GM12878 (cell line): ENCODE results near the gene KPNA3. TPM values are rescaled to one million over a fixed set of nuclear protein-coding genes. Genes with fewer than 3 reads are reported as not detected.

Experiments
- ATAC-seq: fragments of 200-7000 bp; cut with Tn5 transposase; 3 replicates; pipeline ENCODE4 v1.9.1; 2020; ENCODE audit warnings: mild to moderate bottlenecking, moderate library complexity
- BruUV-seq: library from RNA; stranded (reverse); fragments of 400-500 nt; replicated peaks from 2 replicates; lab custom pipeline; 2021; lab: Mats Ljungman, UMichigan
- CTCF ChIA-PET: fragments of 300-600 bp; sonication (Branson Sonifier 250); formaldehyde crosslinking; extraction: SDS; loops from one replicate; lab custom pipeline; 2021; ENCODE audit warnings: inconsistent platforms; lab: Yijun Ruan, JAX
- POLR2A ChIA-PET: fragments of 350-600 bp; formaldehyde crosslinking; extraction: SDS; loops from one replicate; lab custom pipeline; 2021; ENCODE audit warnings: inconsistent platforms; lab: Charles Lee
- RAD21 ChIA-PET: fragments of 300-600 bp; sonication (Branson Sonifier 250); formaldehyde crosslinking; loops from one replicate; lab custom pipeline; 2023; ENCODE audit warnings: antibody characterized with exemption; ENCODE audit not compliant: unreplicated experiment; lab: Charles Lee
- SMC1A ChIA-PET: fragments of 300-600 bp; sonication (Branson Sonifier 250); formaldehyde crosslinking; loops from one replicate; lab custom pipeline; 2023; ENCODE audit not compliant: unreplicated experiment, uncharacterized antibody; lab: Charles Lee
- DNase-seq: peaks from one replicate; pipeline ENCODE4 v3.0.0-alpha.2; 2011; ENCODE audit warnings: low read depth, low spot score
- FAIRE-seq: peaks from 3 replicates; lab custom pipeline; 2011; peaks lifted over from hg19 to GRCh38; lab: Jason Lieb, UNC
- H2AFZ ChIP-seq: 2 replicates; pipeline ENCODE4 v1.6.0; 2011; ENCODE audit warnings: low read depth, low read length, control low read depth; ENCODE audit not compliant: control insufficient read depth
- H3K27ac ChIP-seq: 2 replicates; pipeline ENCODE4 v1.5.1; 2011; ENCODE audit warnings: control low read depth; ENCODE audit not compliant: control insufficient read depth, insufficient read depth
- H3K27me3 ChIP-seq, 2 experiments: replicated peaks in 1 of 2; 2 replicates each; pipeline versions ENCODE4 v1.6.0 to v1.6.1; 2011; ENCODE audit warnings: low read length in 1 of 2; ENCODE audit not compliant: control insufficient read depth in 2 of 2, insufficient read depth in 2 of 2
- H3K36me3 ChIP-seq, 2 experiments: 2 replicates each; pipeline ENCODE4 v1.5.1; 2011; ENCODE audit warnings: low read length in 1 of 2; ENCODE audit not compliant: control insufficient read depth in 2 of 2, insufficient read depth in 2 of 2
- H3K4me1 ChIP-seq: 2 replicates; pipeline ENCODE4 v1.6.1; 2011; ENCODE audit warnings: mild to moderate bottlenecking, low read length, moderate library complexity, mixed read lengths; ENCODE audit not compliant: control insufficient read depth, insufficient read depth
- H3K4me2 ChIP-seq: 2 replicates; pipeline ENCODE4 v1.6.0; 2011; ENCODE audit warnings: control low read depth; ENCODE audit not compliant: control insufficient read depth, insufficient read depth
- H3K4me3 ChIP-seq: fragments of 200-600 bp; sonication (generic); 2 replicates; pipeline ENCODE4 v1.5.1; 2016
- H3K79me2 ChIP-seq: 2 replicates; pipeline ENCODE4 v1.6.0; 2011; ENCODE audit warnings: low read length; ENCODE audit not compliant: control insufficient read depth, insufficient read depth
- H3K9ac ChIP-seq: 2 replicates; pipeline ENCODE4 v1.8.0; 2011; ENCODE audit warnings: low read length, control low read depth, mixed read lengths; ENCODE audit not compliant: control insufficient read depth, insufficient read depth
- H3K9me3 ChIP-seq: replicated peaks from 3 replicates; pipeline ENCODE4 v1.5.1; 2011; ENCODE audit warnings: mild to moderate bottlenecking, low read length; ENCODE audit not compliant: control insufficient read depth, insufficient read depth
- H4K20me1 ChIP-seq: 2 replicates; pipeline ENCODE4 v1.6.0; 2011; ENCODE audit not compliant: control insufficient read depth, insufficient read depth
- FOXK2 ChIP-seq: fragments of 450-650 bp; IDR thresholded peaks from 2 replicates; pipeline ENCODE4 v1.6.1; 2017; ENCODE audit warnings: mild to moderate bottlenecking, moderate library complexity
- HDGF ChIP-seq: fragments of 450-650 bp; IDR thresholded peaks from 2 replicates; pipeline ENCODE4 v1.6.1; 2016; ENCODE audit warnings: antibody characterized with exemption
- IKZF1 ChIP-seq: fragments of 450-650 bp; conservative IDR thresholded peaks from 2 replicates; pipeline ENCODE4 v1.6.1; 2017; ENCODE audit warnings: antibody characterized with exemption, mild to moderate bottlenecking
- NR2C1 ChIP-seq: fragments of 450-650 bp; IDR thresholded peaks from 2 replicates; pipeline ENCODE4 v1.6.1; 2017; ENCODE audit warnings: antibody characterized with exemption, mild to moderate bottlenecking, moderate library complexity
- RCOR1 ChIP-seq: conservative IDR thresholded peaks from 2 replicates; pipeline ENCODE4 v1.6.1; 2012; ENCODE audit warnings: low read depth, low read length, improper control_type of control experiment
- SMC3 ChIP-seq: IDR thresholded peaks from 2 replicates; pipeline ENCODE4 v1.6.1; 2011; ENCODE audit warnings: low read length, improper control_type of control experiment, borderline replicate concordance
- SRF ChIP-seq, 2 experiments: IDR thresholded peaks; 2 replicates each; pipeline ENCODE4 v1.6.1; 2011; ENCODE audit warnings: low read depth in 2 of 2, low read length in 2 of 2, mild to moderate bottlenecking in 1 of 2, moderate library complexity in 1 of 2
- TCF12 ChIP-seq: IDR thresholded peaks from 2 replicates; pipeline ENCODE4 v1.6.1; 2011; ENCODE audit warnings: low read depth, mild to moderate bottlenecking, low read length
- TCF3 ChIP-seq: IDR thresholded peaks from 2 replicates; pipeline ENCODE4 v1.6.1; 2012; ENCODE audit warnings: low read depth, mild to moderate bottlenecking, low read length, borderline replicate concordance; ENCODE audit not compliant: insufficient read depth
- TCF7 ChIP-seq: IDR thresholded peaks from 2 replicates; pipeline ENCODE4 v1.6.1; 2014; ENCODE audit warnings: antibody characterized with exemption, borderline replicate concordance
- ZBED1 ChIP-seq: IDR thresholded peaks from 2 replicates; pipeline ENCODE4 v1.6.1; 2016; ENCODE audit warnings: borderline replicate concordance
- ZNF384 ChIP-seq: IDR thresholded peaks from 2 replicates; pipeline ENCODE4 v1.6.1; 2012; ENCODE audit warnings: low read depth, mild to moderate bottlenecking, low read length, improper control_type of control experiment, borderline replicate concordance
- WGBS: methylation state at CpG from one replicate; pipeline ENCODE4 v1.1.6; 2016; ENCODE audit warnings: low lambda C conversion rate; ENCODE audit not compliant: insufficient replicate concordance, insufficient coverage; ENCODE audit errors: missing lambda C conversion rate; 5-methylcytosine and 5-hydroxymethylcytosine counted together
- in situ Hi-C: fragments of 300-500 bp; cut with MboI; formaldehyde crosslinking; loops from 9 replicates; pipeline ENCODE4 v1.14.3; 2018; ENCODE audit warnings: mixed read lengths
- intact Hi-C: fragments of 100-400 bp; cut with micrococcal nuclease; formaldehyde crosslinking; loops from one replicate; pipeline ENCODE4 v1.14.2; 2022; ENCODE audit not compliant: unreplicated experiment
- polyA plus RNA-seq, 11 experiments: library from polyadenylated mRNA; depleted of rRNA in 4 of 11; unstranded in 6 of 11; stranded (reverse) in 5 of 11; fragments of >200 nt; fragmentation: Nextera tagmentation in 4 of 11; fragmentation: Illumina TruSeq in 1 of 11; extraction: Ambion mirVana in 4 of 11; extraction: Trizol in 1 of 11; gene quantifications; 1 replicate in 1 of 11; 2 replicates in 10 of 11; pipeline versions ENCODE4 v1.2.1 to v1.2.3, GENCODE V29; 2011 to 2016; ENCODE audit warnings: inconsistent platforms in 2 of 11, missing spikeins in 2 of 11, low read depth in 1 of 11
- total RNA-seq, 4 experiments: library from RNA; depleted of rRNA in 3 of 4; stranded (reverse); fragments of >200 nt in 3 of 4; fragmentation: Illumina TruSeq in 1 of 4; extraction: Trizol in 1 of 4; gene quantifications; 2 replicates each; pipeline versions ENCODE4 v1.2.1 to v1.2.3, GENCODE V29; 2013 to 2021
- TF ChIP-seq, protein P1 (sequence below): fragments of 450-650 bp; formaldehyde crosslinking; IDR thresholded peaks from 2 replicates; pipeline ENCODE4 v1.4.0; 2020; ENCODE audit warnings: mild to moderate bottlenecking, moderate library complexity
- TF ChIP-seq, protein P2 (sequence below): fragments of 450-650 bp; IDR thresholded peaks from 2 replicates; pipeline ENCODE4 v1.6.1; 2016; ENCODE audit warnings: mild to moderate bottlenecking

The KPNA3 gene
- total and polyA plus RNA-seq, 10 of the 15 experiments (the other 5 are each of a cell fraction or from before 2014, with no cell fraction given): 23.3 to 50.5 (median 31.1) TPM

DNA sequence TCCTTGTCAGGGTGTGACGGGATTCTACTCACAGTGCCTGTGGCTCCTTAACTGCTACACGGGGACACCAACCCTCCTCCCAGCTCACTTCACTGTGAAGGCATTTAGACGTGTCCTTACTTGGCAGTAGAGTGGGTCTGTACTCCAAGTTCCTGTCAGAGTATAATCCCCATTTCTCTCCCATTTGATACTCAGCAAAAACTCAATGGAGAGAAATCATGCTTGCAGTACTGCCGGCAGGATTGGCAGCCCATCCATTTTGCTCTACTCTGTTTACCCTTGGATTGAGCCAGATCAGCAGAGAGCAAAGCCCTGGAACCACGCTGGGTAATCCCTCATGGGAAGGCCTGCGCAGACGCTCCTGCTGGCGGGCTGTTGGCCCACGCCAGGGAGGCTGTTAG lies 135.2 kb downstream of the KPNA3 start:
- ChIA-PET POLR2A (interaction anchor here (0.5 kb wide), 1 partner anchor 400 kb away, joined by 5 read pairs; no protein-coding TSS in a partner anchor), RAD21 (no interaction called here), CTCF (no interaction called here), SMC1A (no interaction called here)
- 0 out of 4 replicates have a peak, but pooled peaks cover 0 to 4% of the 10 kb centered on the region in 2 experiments for H3K36me3 ChIP-seq
- H2AFZ ChIP-seq: no peak overlapping the region
- H3K27me3 ChIP-seq: no peaks in the 10 kb centered on the region
- no peak overlapping the region for H3K27ac ChIP-seq
- BruUV-seq: no TSS peak
- in situ Hi-C loops: loop anchor here (25.0 kb wide), 1 partner anchor 1405 kb away; no protein-coding TSS in a partner anchor
- no peaks in the 10 kb centered on the region for H3K79me2 ChIP-seq
- WGBS: 97% methylated on average over 9 of the region's 9 CpGs
- no peak overlapping the region for H3K9ac ChIP-seq
- no peak overlapping the region for H3K4me3 ChIP-seq
- H3K4me1 ChIP-seq: no peaks in the 10 kb centered on the region
- no peak for FAIRE-seq
- H3K4me2 ChIP-seq: no peak overlapping the region
- no peak for TF ChIP-seq HDGF
- TF ChIP-seq TCF3: no peak
- TF ChIP-seq NR2C1: no peak
- H4K20me1 ChIP-seq: no peaks in the 10 kb centered on the region
- intact Hi-C loops: no loop called here
- H3K9me3 ChIP-seq: no peaks in the 10 kb centered on the region
- no peak for ATAC-seq
- DNase-seq: no peak

DNA sequence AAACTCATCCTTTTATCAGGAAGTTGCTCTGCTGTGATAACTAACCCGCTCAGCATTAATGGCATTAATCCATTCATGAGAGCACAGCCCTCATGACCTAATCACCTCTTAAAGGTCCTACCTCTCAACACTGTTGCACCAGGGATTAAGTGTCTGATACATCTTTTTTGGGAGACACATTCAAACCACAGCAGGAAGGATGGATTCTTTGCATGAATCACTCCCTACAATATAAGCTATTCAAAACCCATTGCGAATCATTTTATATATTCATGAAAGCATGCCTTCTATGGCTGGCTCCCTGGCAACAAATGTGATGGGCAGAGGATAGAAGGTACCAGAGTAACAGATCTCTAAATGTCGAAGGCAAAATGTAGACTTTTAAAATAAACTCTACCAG lies 136.6 kb downstream of the KPNA3 start:
- Histone ChIP-seq H3K9ac (no peak overlapping the region), H3K27ac (no peak overlapping the region), H3K79me2 (no peaks in the 10 kb centered on the region), H3K4me1 (no peaks in the 10 kb centered on the region), H3K27me3 (no peaks in the 10 kb centered on the region), H3K36me3 (0 out of 4 replicates have a peak, but pooled peaks cover 0 to 2% of the 10 kb centered on the region in 2 experiments), H2AFZ (no peak overlapping the region), H3K9me3 (no peaks in the 10 kb centered on the region), H3K4me3 (no peak overlapping the region), H4K20me1 (no peaks in the 10 kb centered on the region), H3K4me2 (no peak overlapping the region)
- TF ChIP-seq, protein P1, sequence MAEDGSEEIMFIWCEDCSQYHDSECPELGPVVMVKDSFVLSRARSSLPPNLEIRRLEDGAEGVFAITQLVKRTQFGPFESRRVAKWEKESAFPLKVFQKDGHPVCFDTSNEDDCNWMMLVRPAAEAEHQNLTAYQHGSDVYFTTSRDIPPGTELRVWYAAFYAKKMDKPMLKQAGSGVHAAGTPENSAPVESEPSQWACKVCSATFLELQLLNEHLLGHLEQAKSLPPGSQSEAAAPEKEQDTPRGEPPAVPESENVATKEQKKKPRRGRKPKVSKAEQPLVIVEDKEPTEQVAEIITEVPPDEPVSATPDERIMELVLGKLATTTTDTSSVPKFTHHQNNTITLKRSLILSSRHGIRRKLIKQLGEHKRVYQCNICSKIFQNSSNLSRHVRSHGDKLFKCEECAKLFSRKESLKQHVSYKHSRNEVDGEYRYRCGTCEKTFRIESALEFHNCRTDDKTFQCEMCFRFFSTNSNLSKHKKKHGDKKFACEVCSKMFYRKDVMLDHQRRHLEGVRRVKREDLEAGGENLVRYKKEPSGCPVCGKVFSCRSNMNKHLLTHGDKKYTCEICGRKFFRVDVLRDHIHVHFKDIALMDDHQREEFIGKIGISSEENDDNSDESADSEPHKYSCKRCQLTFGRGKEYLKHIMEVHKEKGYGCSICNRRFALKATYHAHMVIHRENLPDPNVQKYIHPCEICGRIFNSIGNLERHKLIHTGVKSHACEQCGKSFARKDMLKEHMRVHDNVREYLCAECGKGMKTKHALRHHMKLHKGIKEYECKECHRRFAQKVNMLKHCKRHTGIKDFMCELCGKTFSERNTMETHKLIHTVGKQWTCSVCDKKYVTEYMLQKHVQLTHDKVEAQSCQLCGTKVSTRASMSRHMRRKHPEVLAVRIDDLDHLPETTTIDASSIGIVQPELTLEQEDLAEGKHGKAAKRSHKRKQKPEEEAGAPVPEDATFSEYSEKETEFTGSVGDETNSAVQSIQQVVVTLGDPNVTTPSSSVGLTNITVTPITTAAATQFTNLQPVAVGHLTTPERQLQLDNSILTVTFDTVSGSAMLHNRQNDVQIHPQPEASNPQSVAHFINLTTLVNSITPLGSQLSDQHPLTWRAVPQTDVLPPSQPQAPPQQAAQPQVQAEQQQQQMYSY (CRISPR knock-in tag): no peak
- TF ChIP-seq FOXK2 (no peak), TCF7 (no peak), SMC3 (no peak), SRF (IDR thresholded peaks at IDR 0.05; ENCODE audit: low read depth in 2 of 2, low read length in 2 of 2) (no peak), TCF12 (no peak), IKZF1 (no peak), ZNF384 (no peak), RCOR1 (no peak), ZBED1 (no peak)
- TF ChIP-seq, protein P2, sequence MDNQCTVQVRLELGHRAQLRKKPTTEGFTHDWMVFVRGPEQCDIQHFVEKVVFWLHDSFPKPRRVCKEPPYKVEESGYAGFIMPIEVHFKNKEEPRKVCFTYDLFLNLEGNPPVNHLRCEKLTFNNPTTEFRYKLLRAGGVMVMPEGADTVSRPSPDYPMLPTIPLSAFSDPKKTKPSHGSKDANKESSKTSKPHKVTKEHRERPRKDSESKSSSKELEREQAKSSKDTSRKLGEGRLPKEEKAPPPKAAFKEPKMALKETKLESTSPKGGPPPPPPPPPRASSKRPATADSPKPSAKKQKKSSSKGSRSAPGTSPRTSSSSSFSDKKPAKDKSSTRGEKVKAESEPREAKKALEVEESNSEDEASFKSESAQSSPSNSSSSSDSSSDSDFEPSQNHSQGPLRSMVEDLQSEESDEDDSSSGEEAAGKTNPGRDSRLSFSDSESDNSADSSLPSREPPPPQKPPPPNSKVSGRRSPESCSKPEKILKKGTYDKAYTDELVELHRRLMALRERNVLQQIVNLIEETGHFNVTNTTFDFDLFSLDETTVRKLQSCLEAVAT: no peak
- in situ Hi-C loops (loop anchor here (25.0 kb wide), 1 partner anchor 1406 kb away; no protein-coding TSS in a partner anchor), intact Hi-C loops (no loop called here)
- ATAC-seq (no peak), FAIRE-seq (no peak), DNase-seq (no peak)
- CTCF ChIA-PET: no interaction called here
- BruUV-seq: no TSS peak
- POLR2A ChIA-PET: no interaction called here
- RAD21 ChIA-PET: no interaction called here
- WGBS: 99% methylated on average over 3 of the region's 3 CpGs
- SMC1A ChIA-PET: interaction anchor here (0.6 kb wide), 1 partner anchor 145 kb away, joined by 3 read pairs; no protein-coding TSS in a partner anchor
